K562 (cell line): Measurements from ENCODE around the gene DOCK4. TPM values are rescaled to one million over a fixed set of nuclear protein-coding genes. Genes with fewer than 3 reads are reported as not detected.

Experiments
- ATAC-seq: fragments of 200-7000 bp; cut with Tn5 transposase; 3 replicates; pipeline ENCODE4 v1.9.1; 2020; ENCODE audit warnings: moderate library complexity
- BruUV-seq: library from RNA; stranded (reverse); fragments of 400-500 nt; replicated peaks from 2 replicates; lab custom pipeline; 2021; lab: Mats Ljungman, UMichigan
- CTCF ChIA-PET: fragments of 300-600 bp; formaldehyde crosslinking; extraction: SDS; loops from one replicate; lab custom pipeline; 2021; ENCODE audit warnings: low intra/inter-chr PET ratio; lab: Yijun Ruan, JAX
- POLR2A ChIA-PET: fragments of 300-600, 350-650 bp; sonication (Branson Sonifier 250); formaldehyde crosslinking; extraction: SDS; loops from one replicate; lab custom pipeline; 2021; ENCODE audit warnings: antibody characterized with exemption, inconsistent platforms; lab: Yijun Ruan, JAX
- DNase-seq, 4 experiments: peaks; one replicate each; pipeline versions ENCODE4 v3.0.0 to v3.0.0-alpha.2; 2011 to 2018; ENCODE audit warnings: low spot score in 3 of 4, mixed read lengths in 3 of 4; ENCODE audit errors: extremely low read depth in 1 of 4
- FAIRE-seq: peaks from 2 replicates; lab custom pipeline; 2011; peaks lifted over from hg19 to GRCh38; lab: Jason Lieb, UNC
- H2AFZ ChIP-seq: 2 replicates; pipeline ENCODE4 v1.6.0; 2011; ENCODE audit warnings: low read depth, low read length, control low read depth, inconsistent platforms
- H3K27ac ChIP-seq: fragments of 200-600 bp; 3 replicates; pipeline ENCODE4 v1.8.0; 2011; ENCODE audit warnings: low read depth, mild to moderate bottlenecking, control low read depth, inconsistent platforms, low read length, moderate library complexity, mixed read lengths; ENCODE audit errors: extremely low read depth
- H3K27me3 ChIP-seq, 2 experiments: fragments of 300-600 bp in 1 of 2; 2 replicates in 1 of 2; 3 replicates in 1 of 2; pipeline versions ENCODE4 v1.6.0 to v1.8.0; 2011; ENCODE audit warnings: inconsistent platforms in 2 of 2, low read length in 2 of 2, mild to moderate bottlenecking in 1 of 2, mixed read lengths in 1 of 2, moderate library complexity in 1 of 2; ENCODE audit not compliant: control insufficient read depth in 2 of 2, insufficient read depth in 2 of 2
- H3K36me3 ChIP-seq: fragments of 300-600 bp; 3 replicates; pipeline ENCODE4 v1.8.0; 2011; ENCODE audit warnings: mild to moderate bottlenecking, low read length, inconsistent platforms; ENCODE audit not compliant: control insufficient read depth, insufficient read depth
- H3K4me1 ChIP-seq, 2 experiments: fragments of 200-600 bp in 1 of 2; replicated peaks in 1 of 2; 2 replicates in 1 of 2; 3 replicates in 1 of 2; pipeline versions ENCODE4 v1.5.1 to v1.8.0; 2011; ENCODE audit warnings: inconsistent platforms in 2 of 2, low read length in 2 of 2, mild to moderate bottlenecking in 1 of 2, mixed read lengths in 1 of 2, moderate library complexity in 1 of 2; ENCODE audit not compliant: control insufficient read depth in 2 of 2, insufficient read depth in 2 of 2
- H3K4me2 ChIP-seq: 2 replicates; pipeline ENCODE4 v1.6.1; 2011; ENCODE audit warnings: low read length, control low read depth, inconsistent platforms, mixed read lengths; ENCODE audit not compliant: insufficient read depth
- H3K4me3 ChIP-seq: fragments of 200-600 bp; sonication (generic), shearing (Covaris generic); 2 replicates; pipeline ENCODE4 v1.5.1; 2016; ENCODE audit warnings: control low read depth, inconsistent platforms
- H3K79me2 ChIP-seq: fragments of 200-600 bp; 3 replicates; pipeline ENCODE4 v1.8.0; 2011; ENCODE audit warnings: low read length, inconsistent platforms; ENCODE audit not compliant: control insufficient read depth, insufficient read depth
- H3K9ac ChIP-seq, 2 experiments: 2 replicates each; pipeline versions ENCODE4 v1.6.0 to v1.6.1; 2011; ENCODE audit warnings: low read depth in 2 of 2, low read length in 2 of 2, control low read depth in 1 of 2, inconsistent platforms in 1 of 2, mild to moderate bottlenecking in 1 of 2, mixed read lengths in 1 of 2; ENCODE audit not compliant: insufficient read depth in 1 of 2
- H3K9me1 ChIP-seq: one replicate; pipeline ENCODE4 v1.6.0; 2011; ENCODE audit warnings: inconsistent platforms, mild to moderate bottlenecking, low read length, moderate library complexity; ENCODE audit not compliant: control insufficient read depth, insufficient read depth
- H3K9me3 ChIP-seq: replicated peaks from 2 replicates; pipeline ENCODE4 v1.5.1; 2011; ENCODE audit warnings: low read depth, low read length, inconsistent platforms; ENCODE audit not compliant: control insufficient read depth, insufficient read depth
- H4K20me1 ChIP-seq: replicated peaks from 2 replicates; pipeline ENCODE4 v1.6.1; 2011; ENCODE audit warnings: low read length, inconsistent platforms, mixed read lengths; ENCODE audit not compliant: control insufficient read depth, insufficient read depth
- ATF1 ChIP-seq, 2 experiments: fragments of 450-650 bp in 1 of 2; IDR thresholded peaks; 2 replicates each; pipeline ENCODE4 v1.6.1; 2016; ENCODE audit warnings: missing compliant biosample characterization in 1 of 2, missing genetic modification characterization in 1 of 2
- CBX2 ChIP-seq: fragments of 200-600 bp; sonication (generic); IDR thresholded peaks from one replicate; pipeline ENCODE4 v1.6.1; 2012; ENCODE audit warnings: mild to moderate bottlenecking, low read length, inconsistent platforms; ENCODE audit not compliant: insufficient read depth, poor library complexity, severe bottlenecking
- CREM ChIP-seq: IDR thresholded peaks from 2 replicates; pipeline ENCODE4 v1.6.1; 2014; ENCODE audit warnings: antibody characterized with exemption, low read depth
- E2F1 ChIP-seq: sonication (generic); formaldehyde crosslinking; IDR thresholded peaks from 2 replicates; pipeline ENCODE4 v1.8.1; 2023; ENCODE audit warnings: mild to moderate bottlenecking, missing genetic modification reagents, moderate library complexity
- EHMT2 ChIP-seq: fragments of 450-650 bp; IDR thresholded peaks from 2 replicates; pipeline ENCODE4 v1.6.1; 2018; ENCODE audit warnings: antibody characterized with exemption
- ELF2 ChIP-seq: fragments of 250-450 bp; sonication (Bioruptor Pico); IDR thresholded peaks from 2 replicates; pipeline ENCODE4 v1.5.0; 2021; ENCODE audit warnings: mild to moderate bottlenecking
- GATA2 ChIP-seq: sonication (generic); formaldehyde crosslinking; IDR thresholded peaks from 2 replicates; pipeline ENCODE4 v1.4.0; 2020; ENCODE audit warnings: mild to moderate bottlenecking, missing genetic modification reagents
- HMGN3 ChIP-seq: IDR thresholded peaks from 2 replicates; pipeline ENCODE4 v1.6.1; 2011; ENCODE audit warnings: borderline replicate concordance, low read depth, mild to moderate bottlenecking, mixed read lengths, low read length; ENCODE audit not compliant: insufficient read length; ENCODE audit errors: extremely low read depth
- MXD1 ChIP-seq: fragments of 250-450 bp; sonication (Bioruptor Pico); IDR thresholded peaks from 2 replicates; pipeline ENCODE4 v1.8.0; 2021; ENCODE audit warnings: borderline replicate concordance, mild to moderate bottlenecking, moderate library complexity; ENCODE audit not compliant: poor library complexity, severe bottlenecking
- NFIC ChIP-seq: fragments of 450-650 bp; IDR thresholded peaks from 2 replicates; pipeline ENCODE4 v1.6.1; 2017; ENCODE audit warnings: mild to moderate bottlenecking, inconsistent platforms
- RBM22 ChIP-seq: fragments of 200-400 bp; formaldehyde crosslinking; IDR thresholded peaks from 2 replicates; pipeline ENCODE4 v1.6.1; 2018; ENCODE audit warnings: low read length, low read depth; ENCODE audit not compliant: poor library complexity, severe bottlenecking
- SMAD1 ChIP-seq: fragments of 150-350 bp; IDR thresholded peaks from 2 replicates; pipeline ENCODE4 v1.6.1; 2014; ENCODE audit warnings: low read length, low read depth; ENCODE audit not compliant: partially characterized antibody
- SPI1 ChIP-seq: IDR thresholded peaks from 2 replicates; pipeline ENCODE4 v1.6.1; 2011; ENCODE audit warnings: low read depth, low read length, control low read depth, borderline replicate concordance
- ZC3H8 ChIP-seq: fragments of 450-650 bp; IDR thresholded peaks from 2 replicates; pipeline ENCODE4 v1.6.1; 2017
- ZNF12 ChIP-seq: sonication (generic); formaldehyde crosslinking; IDR thresholded peaks from 2 replicates; pipeline ENCODE4 v1.4.0; 2020; ENCODE audit warnings: mild to moderate bottlenecking, missing genetic modification reagents
- ZNF57 ChIP-seq: fragments of 450-650 bp; formaldehyde crosslinking; IDR thresholded peaks from 2 replicates; pipeline ENCODE4 v1.4.0; 2020; ENCODE audit warnings: mild to moderate bottlenecking, moderate library complexity
- WGBS: fragments of 100-300 bp; shearing (Covaris generic); methylation state at CpG from one replicate; pipeline ENCODE4 v1.1.6; 2016; ENCODE audit warnings: low coverage, mixed read lengths; ENCODE audit not compliant: insufficient coverage; ENCODE audit errors: missing lambda C conversion rate; 5-methylcytosine and 5-hydroxymethylcytosine counted together
- in situ Hi-C: fragments of 300-500 bp; cut with MboI; formaldehyde crosslinking; loops from 4 replicates; pipeline ENCODE4 v1.15.0; 2018; ENCODE audit warnings: inconsistent platforms, mixed read lengths
- intact Hi-C: fragments of 100-400 bp; cut with micrococcal nuclease; formaldehyde crosslinking; loops from 2 replicates; pipeline ENCODE4 v1.14.2; 2022
- polyA plus RNA-seq, 8 experiments: library from polyadenylated mRNA; depleted of rRNA in 4 of 8; stranded (reverse) in 5 of 8; unstranded in 3 of 8; fragments of >200 nt; fragmentation: Nextera tagmentation in 2 of 8; fragmentation: Illumina TruSeq in 1 of 8; extraction: Ambion mirVana in 2 of 8; extraction: Trizol in 1 of 8; gene quantifications; 2 replicates each; pipeline versions ENCODE4 v1.2.1 to v1.2.3, GENCODE V29; 2011 to 2014; ENCODE audit warnings: inconsistent platforms in 1 of 8, missing spikeins in 1 of 8
- total RNA-seq, 7 experiments: library from RNA; depleted of rRNA in 6 of 7; stranded (reverse); fragments of >200 nt in 6 of 7; fragmentation: Illumina TruSeq in 2 of 7; extraction: Trizol in 2 of 7; gene quantifications; 2 replicates each; pipeline versions ENCODE4 v1.2.1 to v1.2.3, GENCODE V29; 2011 to 2021; ENCODE audit warnings: low replicate concordance in 1 of 7

The DOCK4 gene
- total and polyA plus RNA-seq, 9 of the 15 experiments (the other 6 are each of a cell fraction or from before 2014, with no cell fraction given) = 0.42 to 5.7 (median 2.3) TPM

- H3K4me3 ChIP-seq = no peak overlapping the region
- CTCF ChIA-PET = no interaction called here
- no peak overlapping the region for H3K9ac ChIP-seq
- H3K4me1 ChIP-seq = no peaks in the 10 kb centered on the region
- no peak overlapping the region for H3K27ac ChIP-seq
- POLR2A ChIA-PET = no interaction called here
- 0% methylated on average over 5 of the region's 5 CpGs for WGBS
- DNase-seq (no peak), ATAC-seq (no peak), FAIRE-seq (no peak)
- no peaks in the 10 kb centered on the region for H3K27me3 ChIP-seq
- H3K9me3 ChIP-seq = no peaks in the 10 kb centered on the region
- TF ChIP-seq ZNF57 (CRISPR knock-in tag) (no peak), E2F1 (CRISPR knock-in tag) (no peak), SMAD1 (no peak), NFIC (no peak), HMGN3 (no peak)
- intact Hi-C loops = no loop called here
- no peak overlapping the region for H2AFZ ChIP-seq
- no peak overlapping the region for H3K4me2 ChIP-seq
- H4K20me1 ChIP-seq = no peaks in the 10 kb centered on the region
- no peaks in the 10 kb centered on the region for H3K9me1 ChIP-seq
- BruUV-seq = no TSS peak
- in situ Hi-C loops = no loop called here
- no peaks in the 10 kb centered on the region for H3K79me2 ChIP-seq
- H3K36me3 ChIP-seq = no peaks in the 10 kb centered on the region
Measured at GRCh38 chr7:111832174-111832573, 374.0 kb downstream of the DOCK4 start.

- FAIRE-seq (no peak), DNase-seq (no peak)
- in situ Hi-C loops = no loop called here
- TF ChIP-seq GATA2 (no peak), CREM (no peak), CBX2 (no peak), ZC3H8 (no peak), SPI1 (no peak), MXD1 (CRISPR knock-in tag) (no peak), EHMT2 (no peak), ATF1 (CRISPR knock-in tag; IDR thresholded peaks at IDR 0.05) (no peak), ATF1 (tag; IDR thresholded peaks at IDR 0.05) (no peak), ZNF12 (CRISPR knock-in tag) (no peak), ELF2 (CRISPR knock-in tag) (no peak), RBM22 (no peak)
Measured at GRCh38 chr7:111829221-111829620, 377.0 kb downstream of the DOCK4 start.

More at GRCh38 chr7:111829221-111829620, 377.0 kb downstream of the DOCK4 start:
- Histone ChIP-seq H3K79me2 (no peaks in the 10 kb centered on the region), H3K4me3 (no peak overlapping the region), H3K4me1 (no peaks in the 10 kb centered on the region), H3K4me2 (no peak overlapping the region), H3K9ac (no peak overlapping the region), H3K27me3 (no peaks in the 10 kb centered on the region), H3K9me1 (no peaks in the 10 kb centered on the region), H3K9me3 (no peaks in the 10 kb centered on the region), H4K20me1 (no peaks in the 10 kb centered on the region), H3K27ac (no peak overlapping the region), H3K36me3 (no peaks in the 10 kb centered on the region), H2AFZ (no peak overlapping the region)
- ChIA-PET POLR2A (no interaction called here), CTCF (no interaction called here)
- intact Hi-C loops = no loop called here
- WGBS = 0% methylated on average over 2 of the region's 2 CpGs
- ATAC-seq = no peak
- no TSS peak for BruUV-seq
